Aorta (tissue), 5 donors: ENCODE data around the gene FBXL17. TPM values are rescaled to one million over a fixed set of nuclear protein-coding genes. Genes with fewer than 3 reads are reported as not detected.

Experiments
- ATAC-seq: fragments of 200-7000 bp; cut with Tn5 transposase; one replicate; pipeline ENCODE4 v1.9.1; 2022; ENCODE audit warnings: moderate library complexity; ENCODE audit not compliant: low FRiP score
- DNase-seq, 2 donors: peaks; one replicate each; pipeline ENCODE4 v3.0.0-alpha.2; 2020
- H3K27ac ChIP-seq, 2 donors: one replicate each; pipeline ENCODE4 v1.5.1; 2013; ENCODE audit warnings: low read length in 2 of 2, mild to moderate bottlenecking in 2 of 2, moderate library complexity in 2 of 2, control low read depth in 1 of 2, inconsistent platforms in 1 of 2, low read depth in 1 of 2
- H3K27me3 ChIP-seq, 2 donors: one replicate each; pipeline ENCODE4 v1.6.1; 2013; ENCODE audit warnings: control low read depth in 1 of 2, low read length in 1 of 2, mild to moderate bottlenecking in 1 of 2, moderate library complexity in 1 of 2; ENCODE audit not compliant: insufficient read depth in 2 of 2, control insufficient read depth in 1 of 2
- H3K36me3 ChIP-seq, 2 donors: one replicate each; pipeline ENCODE4 v1.6.1; 2013; ENCODE audit warnings: control low read depth in 1 of 2, low read length in 1 of 2, mild to moderate bottlenecking in 1 of 2; ENCODE audit not compliant: insufficient read depth in 2 of 2, control insufficient read depth in 1 of 2
- H3K4me1 ChIP-seq, 2 donors: one replicate each; pipeline ENCODE4 v1.6.1; 2013; ENCODE audit warnings: low read length in 2 of 2, control low read depth in 1 of 2, mild to moderate bottlenecking in 1 of 2, moderate library complexity in 1 of 2; ENCODE audit not compliant: insufficient read depth in 2 of 2, control insufficient read depth in 1 of 2
- H3K4me3 ChIP-seq, 2 donors: one replicate each; pipeline ENCODE4 v1.5.1; 2013; ENCODE audit warnings: low read length in 2 of 2, control low read depth in 1 of 2, mild to moderate bottlenecking in 1 of 2
- H3K9me3 ChIP-seq: one replicate; pipeline ENCODE4 v1.6.1; 2013; ENCODE audit warnings: mild to moderate bottlenecking, low read length; ENCODE audit not compliant: control insufficient read depth
- WGBS, 2 donors: extraction: QIAGEN DNeasy Blood & Tissue Kit; methylation state at CpG; one replicate each; pipeline ENCODE4 v1.1.7; 2013; 5-methylcytosine and 5-hydroxymethylcytosine counted together
- intact Hi-C, 2 donors: fragments of 100-400 bp; cut with DNase I; formaldehyde crosslinking; loops; one replicate each; pipeline versions ENCODE4 v1.14.2 to v1.15.0; 2022
- polyA plus RNA-seq, 2 donors: library from polyadenylated mRNA; stranded (reverse); fragments of 200-250 nt; gene quantifications; one replicate each; pipeline ENCODE4 v1.2.3, GENCODE V29; 2013
- total RNA-seq, 2 donors: library from RNA; stranded (reverse); fragmentation: NEBNext Ultra II Directional; extraction: Animal tissue kit (Norgen Biotek cat#: 25700); gene quantifications; one replicate each; pipeline ENCODE4 v1.2.1, GENCODE V29; 2021
- donor health status: healthy with polysubstance abuse.
- donor health status: Bipolar disorder and iron deficiency.
- donor health status: DM: no; HTN: no; CAD: no.
- donor health status: DM: no; HTN: no; CAD: no.
- donor health status: DM: yes; HTN: yes; CAD: no.

Gene FBXL17
- total and polyA plus RNA-seq, 4 donors: 10.3 to 36.3 (median 20.7) TPM

DNA sequence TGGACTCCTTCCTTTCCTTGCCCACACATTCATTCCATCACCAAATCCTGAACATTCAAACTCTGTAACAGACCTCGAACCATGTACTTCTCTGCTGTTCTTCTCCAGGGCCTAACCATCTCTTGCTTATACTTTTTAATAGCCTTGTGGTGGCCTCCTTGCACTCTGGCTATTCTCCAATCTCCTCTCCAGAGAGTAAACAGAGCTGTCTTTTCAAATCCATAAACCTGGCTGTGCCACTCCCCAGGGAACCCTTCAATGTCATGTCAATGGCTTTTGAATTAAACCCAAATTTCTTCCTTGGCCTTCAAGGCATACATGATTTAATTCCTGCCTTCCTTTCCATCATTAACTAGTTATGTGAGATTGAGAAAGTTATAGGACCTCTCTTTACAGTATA lies 433.5 kb downstream of the FBXL17 start:
- whole genome bisulfite sequencing, 2 donors: 88 to 93% methylated on average over 1 of the region's 1 CpG
- H3K4me3 ChIP-seq: no peak overlapping the region
- intact Hi-C loops: no loop called here

DNA sequence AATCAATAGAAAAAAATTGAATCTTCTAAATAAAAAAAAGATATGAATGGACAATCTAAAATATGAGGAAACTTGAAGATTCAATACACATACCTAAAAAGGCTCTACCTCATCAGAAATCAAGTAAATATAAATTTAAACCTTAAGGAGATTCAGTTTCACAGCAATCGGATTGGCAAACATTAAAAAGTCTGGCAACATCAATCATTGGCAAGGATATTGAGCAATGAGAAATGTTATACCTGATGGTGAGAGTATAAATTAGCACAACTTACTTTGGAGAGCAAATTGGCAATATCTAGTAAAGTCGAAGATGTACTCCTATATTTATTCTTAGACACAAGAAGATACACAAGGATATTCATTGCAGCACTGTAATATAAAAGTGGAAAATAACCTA lies 436.8 kb downstream of the FBXL17 start:
- H3K4me3 ChIP-seq: no peak overlapping the region
- no peak for ATAC-seq
- H3K27me3 ChIP-seq: no peaks in the 10 kb centered on the region
- H3K27ac ChIP-seq: no peak overlapping the region
- 93 to 94% methylated on average over 2 of the region's 2 CpGs for WGBS, 2 donors
- intact Hi-C loops: no loop called here
- no peaks in the 10 kb centered on the region for H3K36me3 ChIP-seq
- DNase-seq: no peak
- H3K4me1 ChIP-seq: no peaks in the 10 kb centered on the region
- H3K9me3 ChIP-seq: no peaks in the 10 kb centered on the region

More for the DNA sequence above, 433.5 kb downstream of the FBXL17 start:
- H3K36me3 ChIP-seq: no peaks in the 10 kb centered on the region
- H3K4me1 ChIP-seq: no peaks in the 10 kb centered on the region
- no peak overlapping the region for H3K27ac ChIP-seq
- ATAC-seq (no peak), DNase-seq (no peak)
- H3K9me3 ChIP-seq: no peaks in the 10 kb centered on the region
- no peaks in the 10 kb centered on the region for H3K27me3 ChIP-seq

DNA sequence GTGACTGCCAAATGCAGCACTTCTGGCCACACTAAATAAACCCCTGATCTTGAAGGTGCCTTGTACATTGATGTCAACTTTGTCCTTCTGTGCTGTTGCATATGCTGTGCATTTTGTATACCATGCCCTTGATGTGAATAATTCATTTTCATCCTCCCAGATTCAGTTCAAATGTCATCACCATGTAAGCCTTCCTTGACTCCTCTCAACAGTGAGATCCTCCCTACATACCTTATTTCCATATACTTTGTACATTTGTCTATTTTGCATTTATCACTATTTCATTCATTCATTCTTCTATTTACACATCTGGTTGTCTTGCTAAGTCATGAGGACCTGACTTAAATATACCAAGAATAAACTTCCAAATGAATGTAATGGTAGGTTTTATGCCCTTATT lies 438.0 kb downstream of the FBXL17 start:
- H3K4me1 ChIP-seq: no peaks in the 10 kb centered on the region
- DNase-seq (no peak), ATAC-seq (no peak)
- intact Hi-C loops: no loop called here
- H3K36me3 ChIP-seq: no peaks in the 10 kb centered on the region
- no peaks in the 10 kb centered on the region for H3K27me3 ChIP-seq
- H3K27ac ChIP-seq: no peak overlapping the region
- H3K4me3 ChIP-seq: no peak overlapping the region
- no peaks in the 10 kb centered on the region for H3K9me3 ChIP-seq

DNA sequence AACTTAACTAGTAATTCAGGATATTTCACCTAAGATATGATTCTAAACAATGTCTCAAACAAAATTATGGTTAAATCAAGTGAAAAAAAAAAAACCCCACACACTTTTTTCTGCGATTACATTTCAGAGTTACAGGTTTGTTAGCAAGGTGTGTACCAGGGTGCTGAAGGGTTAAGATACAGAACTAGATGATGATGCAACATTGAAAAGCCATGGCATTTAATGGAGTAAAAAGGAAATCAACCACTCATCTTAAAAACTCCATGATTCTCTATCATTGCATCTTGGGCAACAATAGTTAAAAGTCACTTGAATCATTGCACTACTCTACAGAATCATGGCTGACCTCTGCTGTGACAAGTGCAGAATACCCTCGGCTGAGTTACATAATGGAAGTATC lies 440.9 kb downstream of the FBXL17 start:
- intact Hi-C loops: no loop called here

GRCh38 chr5:107937651-107938355 lies 444.1 kb downstream of the FBXL17 start:
- Histone ChIP-seq H3K27ac (no peak overlapping the region), H3K27me3 (no peaks in the 10 kb centered on the region), H3K4me3 (no peak overlapping the region), H3K4me1 (no peaks in the 10 kb centered on the region), H3K9me3 (no peaks in the 10 kb centered on the region), H3K36me3 (no peaks in the 10 kb centered on the region)
- 70 to 78% methylated on average over 8 of the region's 8 CpGs for WGBS, 2 donors
- DNase-seq: no peak
- intact Hi-C loops: no loop called here
- ATAC-seq: no peak

More for the DNA sequence above, 440.9 kb downstream of the FBXL17 start:
- H3K27ac ChIP-seq: no peak overlapping the region
- 78 to 80% methylated on average over 2 of the region's 2 CpGs for WGBS, 2 donors
- ATAC-seq (no peak), DNase-seq (no peak)
- no peaks in the 10 kb centered on the region for H3K4me1 ChIP-seq
- no peaks in the 10 kb centered on the region for H3K9me3 ChIP-seq
- H3K36me3 ChIP-seq: no peaks in the 10 kb centered on the region
- H3K27me3 ChIP-seq: no peaks in the 10 kb centered on the region
- H3K4me3 ChIP-seq: no peak overlapping the region

DNA sequence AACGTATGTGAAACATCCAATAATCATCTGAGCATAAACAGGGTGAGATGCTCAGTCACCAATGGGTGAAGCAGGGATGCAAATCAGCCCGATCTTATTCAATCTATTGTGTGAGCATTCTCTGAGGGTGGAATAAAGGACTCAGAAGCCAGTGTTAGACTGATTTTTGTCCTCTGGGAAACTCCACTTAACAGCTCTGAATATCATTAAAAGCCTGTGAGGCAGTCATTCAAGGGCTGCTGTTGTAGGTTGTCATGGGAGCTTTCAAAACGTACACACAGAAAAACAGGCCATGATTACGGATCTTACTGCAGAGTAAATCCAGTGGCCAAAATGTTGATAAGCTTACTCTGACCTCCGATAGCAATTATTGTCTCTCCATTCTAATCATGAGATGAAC lies 444.7 kb downstream of the FBXL17 start:
- no peaks in the 10 kb centered on the region for H3K4me1 ChIP-seq
- no peak for ATAC-seq

GRCh38 chr5:107936515-107936914 lies 445.4 kb downstream of the FBXL17 start:
- WGBS, 2 donors: 64 to 80% methylated on average over 1 of the region's 1 CpG
- no peak for ATAC-seq
- Histone ChIP-seq H3K27ac (no peak overlapping the region), H3K27me3 (no peaks in the 10 kb centered on the region), H3K36me3 (no peaks in the 10 kb centered on the region), H3K4me1 (no peaks in the 10 kb centered on the region), H3K4me3 (no peak overlapping the region), H3K9me3 (no peaks in the 10 kb centered on the region)
- DNase-seq: no peak
- intact Hi-C loops: no loop called here

More for the DNA sequence above, 444.7 kb downstream of the FBXL17 start:
- Histone ChIP-seq H3K27me3 (no peaks in the 10 kb centered on the region), H3K4me3 (no peak overlapping the region), H3K36me3 (no peaks in the 10 kb centered on the region), H3K9me3 (no peaks in the 10 kb centered on the region), H3K27ac (no peak overlapping the region)
- WGBS, 2 donors: 84 to 87% methylated on average over 5 of the region's 5 CpGs
- intact Hi-C loops: no loop called here
- no peak for DNase-seq

GRCh38 chr5:107935645-107936044 lies 446.3 kb downstream of the FBXL17 start:
- no peaks in the 10 kb centered on the region for H3K4me1 ChIP-seq
- no peaks in the 10 kb centered on the region for H3K36me3 ChIP-seq
- WGBS, 2 donors: 18 to 43% methylated on average over 1 of the region's 1 CpG
- no peak overlapping the region for H3K4me3 ChIP-seq
- H3K9me3 ChIP-seq: no peaks in the 10 kb centered on the region
- DNase-seq (no peak), ATAC-seq (no peak)
- H3K27ac ChIP-seq: no peak overlapping the region
- no peaks in the 10 kb centered on the region for H3K27me3 ChIP-seq
- intact Hi-C loops: no loop called here

- DNase-seq (no peak), ATAC-seq (no peak)
- H3K9me3 ChIP-seq: no peaks in the 10 kb centered on the region
- no peak overlapping the region for H3K4me3 ChIP-seq
- whole genome bisulfite sequencing, 2 donors: 83 to 85% methylated on average over 3 of the region's 3 CpGs
- H3K36me3 ChIP-seq: no peaks in the 10 kb centered on the region
- intact Hi-C loops: no loop called here
- no peak overlapping the region for H3K27ac ChIP-seq
- H3K27me3 ChIP-seq: no peaks in the 10 kb centered on the region
- no peaks in the 10 kb centered on the region for H3K4me1 ChIP-seq
Observed at GRCh38 chr5:107933326-107933725, 448.6 kb downstream of the FBXL17 start.
